Retina (tissue), 1 donor: ENCODE measurements around the gene MARS2.
"Not testable (repeated sequence)": the region's sequence is repeated elsewhere in the genome, so short reads cannot be mapped to it uniquely, and the experiment has no call there.

Experiments used
- DNase-seq: peaks from one replicate; pipeline ENCODE4 v3.0.0-alpha.2; 2016

The MARS2 gene

DNA sequence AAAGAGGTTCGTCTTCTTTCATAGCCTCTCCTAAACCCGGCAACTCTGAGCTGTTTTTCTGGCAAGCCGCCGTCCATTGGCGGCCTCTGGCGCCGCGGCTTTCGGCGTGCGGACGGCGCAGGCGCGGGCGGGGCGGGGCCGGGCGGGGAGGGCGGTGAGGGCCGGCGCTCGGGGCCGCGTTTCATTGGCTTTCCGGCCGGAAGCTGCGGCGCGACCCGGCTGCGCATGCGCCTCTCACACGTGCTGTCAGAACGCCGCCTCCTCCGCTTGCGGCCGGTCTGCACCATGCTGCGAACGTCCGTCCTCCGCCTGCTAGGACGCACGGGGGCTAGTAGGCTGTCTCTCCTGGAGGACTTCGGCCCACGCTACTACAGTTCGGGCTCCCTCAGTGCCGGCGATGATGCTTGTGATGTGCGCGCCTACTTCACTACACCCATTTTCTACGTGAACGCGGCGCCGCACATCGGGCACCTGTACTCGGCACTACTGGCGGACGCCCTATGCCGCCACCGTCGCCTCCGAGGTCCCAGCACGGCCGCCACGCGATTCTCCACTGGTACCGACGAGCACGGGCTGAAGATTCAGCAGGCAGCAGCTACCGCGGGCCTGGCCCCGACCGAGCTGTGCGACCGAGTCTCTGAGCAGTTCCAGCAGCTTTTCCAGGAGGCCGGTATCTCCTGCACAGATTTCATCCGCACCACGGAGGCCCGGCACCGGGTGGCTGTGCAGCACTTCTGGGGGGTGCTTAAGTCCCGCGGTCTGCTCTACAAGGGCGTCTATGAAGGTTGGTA is at the start of gene MARS2:
Gene MARS2 (plus strand): TSS at position 249 of the 791 bp plus-strand sequence. CDS start 37 bp downstream, at position 286.
- peak; percentile 91 for DNase-seq

DNA sequence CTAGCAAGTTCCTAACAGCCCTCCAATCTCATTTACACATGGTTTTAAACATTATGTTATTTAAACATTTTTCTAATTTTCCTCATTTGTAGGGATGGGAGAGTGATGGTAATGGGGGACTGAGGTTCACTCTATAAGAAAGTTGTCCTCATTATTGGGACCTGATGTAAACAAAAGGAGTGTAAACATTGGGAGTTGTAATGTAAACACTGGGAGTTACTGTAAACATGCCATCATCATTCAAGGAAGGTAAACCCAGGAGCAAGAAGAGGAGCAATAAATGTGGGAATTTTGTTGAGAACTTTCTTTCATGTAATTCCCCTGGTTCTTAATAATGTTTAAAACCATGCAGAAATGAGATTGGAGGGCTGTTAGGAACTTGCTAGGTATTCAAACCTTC is 47.6 kb upstream of the MARS2 start:
- DNase-seq: no peak

DNA sequence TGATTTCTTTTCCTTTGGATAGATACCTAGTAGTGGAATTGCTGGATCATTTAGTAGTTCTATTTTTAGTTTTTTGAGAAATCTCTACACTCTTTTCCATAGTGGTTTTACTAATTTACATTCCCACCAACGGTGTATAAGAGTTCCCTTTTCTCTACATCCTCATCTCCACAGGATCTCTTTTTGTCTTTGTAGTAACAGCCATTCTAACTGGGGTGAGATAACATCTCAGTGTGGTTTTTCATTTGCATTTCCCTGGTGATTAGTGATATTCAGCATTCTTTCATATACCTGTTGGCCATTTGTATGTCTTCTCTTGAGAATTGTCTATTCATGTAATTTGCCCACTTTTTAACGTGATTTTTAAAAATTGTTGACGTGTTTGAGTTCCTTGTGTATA is 43.5 kb upstream of the MARS2 start:
- no peak for DNase-seq

DNA sequence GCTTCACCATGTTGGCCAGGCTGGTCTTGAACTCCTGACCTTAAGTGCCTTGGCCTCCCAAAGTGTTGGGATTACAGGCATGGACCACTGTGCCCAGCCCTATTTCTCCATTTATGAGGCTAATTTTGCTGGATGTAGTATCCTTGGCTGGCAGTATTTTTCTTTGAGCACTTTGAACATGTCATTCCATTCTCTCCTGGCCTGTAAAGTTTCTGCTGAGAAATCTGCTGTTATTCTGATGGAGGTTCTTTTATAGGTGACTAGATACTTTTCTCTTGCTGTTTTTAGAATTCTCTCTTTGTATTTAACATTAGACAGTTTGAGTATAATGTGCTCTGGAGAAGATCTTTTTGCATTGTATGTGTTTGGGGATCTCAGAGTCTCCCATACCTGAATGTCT is 38.9 kb upstream of the MARS2 start:
- no peak for DNase-seq

DNA sequence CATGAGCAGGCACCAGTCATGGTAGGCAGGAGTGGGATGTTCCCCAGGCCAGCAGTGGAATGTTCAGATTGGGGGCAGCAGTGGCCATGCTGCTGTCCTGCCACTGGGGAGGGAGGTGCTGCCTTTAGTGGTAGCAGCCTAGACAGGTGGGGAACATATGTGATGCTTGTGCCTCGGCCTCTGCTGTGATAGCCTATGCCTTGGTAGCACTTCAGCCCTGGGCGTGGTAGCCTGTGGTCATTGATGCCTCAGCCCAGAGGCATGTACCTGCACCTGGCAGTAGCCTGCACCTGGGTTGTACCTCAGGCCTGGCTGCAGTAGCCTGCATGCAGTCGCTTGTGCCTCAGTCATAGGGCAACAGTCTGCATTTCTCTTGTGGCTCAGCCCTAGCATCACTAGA is 36.9 kb upstream of the MARS2 start:
- no peak for DNase-seq

DNA sequence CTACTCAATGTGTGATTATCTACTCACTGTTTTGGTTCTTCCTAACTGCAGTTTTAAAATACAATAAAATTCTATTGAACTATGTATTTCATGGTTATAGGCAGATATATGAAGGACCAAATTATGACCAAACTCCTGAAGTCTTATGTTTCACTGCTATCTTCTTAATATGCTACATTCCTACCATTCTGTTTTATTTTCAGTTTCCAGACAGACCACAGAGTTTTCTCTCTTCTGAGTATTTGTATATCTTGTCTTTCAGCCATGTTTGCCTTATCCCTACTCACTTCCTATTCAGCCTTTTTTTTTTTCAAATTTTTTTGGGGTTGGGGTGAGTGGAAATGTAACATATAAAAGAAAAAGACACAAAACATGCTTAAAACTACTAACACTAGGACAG is 36.1 kb upstream of the MARS2 start:
- no peak for DNase-seq

DNA sequence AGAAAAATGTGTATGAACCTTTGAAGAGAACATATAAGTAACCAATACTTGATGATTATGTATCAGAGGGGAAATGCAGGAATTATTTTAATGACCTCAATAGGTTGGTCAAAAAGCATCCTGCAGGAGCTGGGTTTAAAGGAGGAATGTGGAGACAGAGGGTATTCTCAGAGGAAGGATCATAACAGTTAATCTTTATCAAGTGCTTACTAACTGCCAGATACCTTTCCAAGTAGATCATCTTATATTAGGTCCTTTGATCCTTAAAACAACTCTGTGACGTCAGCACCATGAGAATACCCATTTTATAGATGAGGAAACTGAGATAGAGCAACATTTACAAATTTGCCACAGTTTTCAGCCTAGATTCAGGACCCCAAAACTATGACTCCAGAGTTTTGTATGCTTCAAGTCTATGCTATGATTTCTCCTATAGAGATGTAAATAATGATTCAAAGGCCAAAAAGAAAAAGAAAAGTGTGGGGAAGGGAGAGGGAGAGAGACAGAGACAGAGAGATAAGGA is 32.7 kb upstream of the MARS2 start:
- DNase-seq: no peak

DNA sequence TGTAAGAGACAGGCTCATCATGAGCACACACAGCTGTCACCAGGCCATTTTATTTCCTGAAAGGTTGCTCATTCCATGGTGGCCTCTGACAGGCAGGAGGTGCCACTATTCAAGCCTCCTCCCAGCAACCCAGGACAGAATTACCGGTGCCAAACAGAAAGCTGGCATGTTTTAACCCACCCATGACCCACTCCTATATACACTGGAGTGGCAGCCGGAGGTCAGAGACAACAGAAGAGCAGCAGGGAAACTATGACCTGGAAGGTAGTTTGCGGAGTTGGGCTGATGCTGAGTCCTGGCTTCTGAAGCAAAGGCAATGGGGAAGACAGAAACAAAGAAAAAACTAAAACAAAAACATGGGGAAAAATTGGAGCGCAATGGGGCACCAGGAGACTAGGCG is 32.1 kb upstream of the MARS2 start:
- peak; percentile 25 for DNase-seq

DNA sequence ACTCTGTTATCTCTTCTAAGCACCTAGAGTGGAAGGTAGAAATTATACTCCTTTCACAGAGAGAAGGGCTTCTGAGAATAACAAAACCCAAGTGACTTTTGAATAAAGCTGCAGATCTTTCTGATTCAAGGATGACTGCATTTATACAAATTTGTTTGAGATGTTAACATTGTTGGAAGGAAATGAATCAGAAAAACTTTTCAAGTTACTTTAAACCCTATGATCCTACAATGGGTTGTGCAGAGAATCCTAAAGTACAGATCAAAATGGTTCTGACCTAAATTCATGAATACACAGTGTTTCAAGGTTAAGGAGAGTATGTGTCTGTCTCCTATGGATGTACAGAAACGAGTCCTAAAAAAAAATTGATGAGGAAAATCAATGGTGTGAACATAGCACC is 31.6 kb upstream of the MARS2 start:
- DNase-seq: peak; percentile 2

DNA sequence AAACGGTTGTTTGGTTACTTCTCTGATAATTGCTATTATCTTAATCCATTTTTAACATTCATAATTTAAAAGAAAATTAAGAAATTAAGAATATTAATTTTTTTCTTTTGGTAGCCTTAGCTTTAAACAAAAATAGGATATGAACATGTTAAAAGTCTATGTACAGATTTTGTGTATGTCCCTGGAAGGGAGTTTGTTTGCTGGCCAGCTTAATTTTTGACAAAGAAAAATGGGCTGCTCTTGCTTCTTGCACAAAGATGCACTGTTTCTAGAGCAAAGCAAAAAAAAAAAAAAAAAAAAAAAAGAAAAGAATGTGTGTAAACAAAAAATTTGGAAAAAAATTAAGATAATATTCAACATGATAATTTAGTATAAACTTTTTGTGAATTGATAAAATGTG is 31.1 kb upstream of the MARS2 start:
- DNase-seq: no peak

DNA sequence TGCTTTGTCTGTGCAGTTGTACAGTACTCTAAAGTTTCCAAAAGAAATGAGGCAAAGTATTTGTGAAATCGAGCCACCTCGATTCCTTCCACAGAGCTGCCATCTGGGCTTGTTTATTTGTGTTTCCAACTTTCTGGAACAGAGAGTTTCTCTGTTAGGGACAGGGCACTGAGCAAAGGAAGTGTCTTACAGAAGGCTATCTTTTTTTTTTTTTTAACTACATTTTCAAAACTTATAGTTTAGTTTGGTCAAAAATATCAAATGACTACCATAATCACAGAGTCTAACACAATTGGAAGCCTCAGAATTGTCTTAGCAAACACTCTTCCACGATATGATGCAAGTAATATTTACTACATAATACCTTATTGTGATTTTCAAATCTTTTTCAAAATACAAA is 30.6 kb upstream of the MARS2 start:
- peak; percentile 7 for DNase-seq

DNA sequence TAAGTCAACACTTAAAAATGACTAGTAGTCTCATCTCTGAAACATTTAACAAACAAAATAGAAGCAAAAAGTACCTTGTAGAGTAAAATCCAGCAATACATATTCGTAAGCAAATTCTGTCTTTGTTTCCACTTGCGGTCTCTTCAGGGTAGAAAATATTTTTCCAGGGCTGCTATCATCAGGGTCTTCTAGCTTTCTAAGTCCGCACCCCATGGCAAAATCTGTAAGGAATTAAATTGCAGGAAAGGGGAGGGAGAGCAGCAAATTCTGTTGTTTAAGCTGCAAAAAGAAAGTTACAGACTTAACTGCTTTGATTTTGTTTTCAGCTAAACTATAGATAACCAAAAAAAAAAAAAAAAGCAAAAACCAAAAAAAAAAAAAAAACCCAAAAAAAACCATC is 29.9 kb upstream of the MARS2 start, which contains the start of gene RFTN2:
Gene RFTN2 (minus strand): TSS at position 342 of the 400 bp plus-strand sequence. CDS start 129 bp downstream, at position 213.
- no peak for DNase-seq

DNA sequence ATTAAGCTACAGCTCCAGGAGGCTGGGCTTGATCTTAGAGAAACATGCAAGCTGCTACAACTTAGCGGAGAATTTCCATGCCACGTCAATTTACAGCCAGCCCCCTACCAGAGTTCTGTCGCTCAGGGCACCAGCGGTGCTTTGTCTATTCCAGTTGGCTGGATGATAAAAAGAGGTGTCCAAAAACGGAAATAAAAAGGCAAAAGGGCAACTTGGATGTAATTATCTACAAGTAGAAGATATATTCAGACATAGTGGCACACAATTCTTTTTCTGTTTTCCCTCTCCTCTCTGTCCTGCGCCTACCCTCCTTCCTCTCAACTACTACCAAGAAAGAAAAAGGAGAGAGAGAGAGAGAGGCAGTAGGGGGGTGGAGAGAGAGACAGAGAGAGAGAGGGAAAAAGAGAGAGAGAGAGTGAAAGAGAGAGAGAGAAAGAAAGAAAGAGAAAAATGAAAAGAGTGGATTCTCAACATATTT is 29.4 kb upstream of the MARS2 start:
- DNase-seq: peak; percentile 48

DNA sequence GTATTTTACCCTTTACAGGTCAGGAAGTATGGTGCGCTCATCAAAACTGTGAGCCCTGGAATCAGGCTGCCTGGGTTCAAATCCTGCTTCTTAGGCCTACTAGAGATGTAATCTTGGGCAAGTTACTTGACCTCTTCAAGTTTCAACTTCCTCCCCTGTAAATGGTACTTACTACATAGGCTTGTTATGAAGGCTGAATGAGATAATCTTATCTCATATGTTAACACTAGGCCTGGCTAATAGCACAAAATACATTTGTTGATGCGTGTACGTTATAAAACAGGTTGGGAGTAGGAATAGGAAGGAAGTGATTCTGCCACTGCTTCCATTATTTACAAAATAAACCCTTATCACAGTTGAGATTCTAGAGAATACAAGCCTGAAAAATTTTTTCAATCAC is 28.1 kb upstream of the MARS2 start:
- no peak for DNase-seq

DNA sequence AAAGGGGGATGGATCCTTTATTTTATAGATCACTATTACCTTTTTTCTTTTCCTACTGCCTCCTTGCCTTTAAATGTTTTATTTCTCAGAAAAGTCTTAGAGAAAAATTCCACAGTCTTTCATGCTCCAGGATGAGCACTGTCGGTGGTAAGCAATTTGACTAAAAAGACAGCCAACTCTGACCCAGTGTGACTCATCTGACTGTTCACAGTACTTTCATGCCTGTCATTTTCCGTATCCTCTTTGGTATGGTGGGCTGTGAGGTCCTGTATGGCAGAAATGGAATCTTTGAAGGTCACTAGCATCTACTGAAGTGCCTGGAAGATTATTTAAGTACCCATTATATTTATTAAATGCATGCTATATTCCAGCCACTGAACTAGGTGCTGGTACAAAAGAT is 27.7 kb upstream of the MARS2 start:
- no peak for DNase-seq

DNA sequence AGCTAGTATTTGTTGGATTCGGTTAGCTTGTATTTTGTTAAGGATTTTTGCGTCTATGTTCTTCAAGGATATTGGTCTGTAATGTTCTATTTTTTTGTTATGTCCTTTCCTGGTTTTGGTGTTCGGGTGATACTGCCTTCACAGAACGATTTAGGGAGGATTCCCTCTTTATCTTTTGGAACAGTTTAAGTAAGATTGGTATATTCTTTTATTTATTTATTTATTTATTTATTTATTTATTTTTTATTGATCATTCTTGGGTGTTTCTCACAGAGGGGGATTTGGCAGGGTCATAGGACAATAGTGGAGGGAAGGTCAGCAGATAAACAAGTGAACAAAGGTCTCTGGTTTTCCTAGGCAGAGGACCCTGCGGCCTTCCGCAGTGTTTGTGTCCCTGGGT is 10.0 kb upstream of the MARS2 start:
- not testable (repeated sequence) for DNase-seq

DNA sequence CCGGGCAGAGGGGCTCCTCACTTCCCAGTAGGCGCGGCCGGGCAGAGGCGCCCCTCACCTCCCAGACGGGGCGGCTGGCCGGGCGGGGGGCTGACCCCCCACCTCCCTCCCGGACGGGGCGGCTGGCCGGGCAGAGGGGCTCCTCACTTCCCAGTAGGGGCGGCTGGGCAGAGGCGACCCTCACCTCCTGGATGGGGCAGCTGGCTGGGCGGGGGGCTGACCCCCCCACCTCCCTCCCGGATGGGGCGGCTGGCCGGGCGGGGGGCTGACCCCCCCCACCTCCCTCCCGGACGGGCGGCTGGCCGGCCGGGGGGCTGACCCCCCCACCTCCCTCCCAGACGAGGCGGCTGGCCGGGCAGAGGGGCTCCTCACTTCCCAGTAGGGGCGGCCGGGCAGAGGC is 9.2 kb upstream of the MARS2 start:
- not testable (repeated sequence) for DNase-seq

DNA sequence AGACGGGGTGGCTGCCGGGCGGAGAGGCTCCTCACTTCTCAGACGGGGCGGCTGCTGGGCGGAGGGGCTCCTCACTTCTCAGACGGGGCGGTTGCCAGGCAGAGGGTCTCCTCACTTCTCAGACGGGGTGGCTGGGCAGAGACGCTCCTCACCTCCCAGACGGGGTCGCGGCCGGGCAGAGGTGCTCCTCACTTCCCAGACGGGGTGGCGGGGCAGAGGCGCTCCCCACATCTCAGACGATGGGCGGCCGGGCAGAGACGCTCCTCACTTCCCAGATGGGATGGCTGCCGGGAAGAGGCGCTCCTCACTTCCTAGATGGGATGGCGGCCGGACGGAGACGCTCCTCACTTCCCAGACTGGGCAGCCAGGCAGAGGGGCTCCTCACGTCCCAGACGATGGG is 8.6 kb upstream of the MARS2 start:
- not testable (repeated sequence) for DNase-seq

DNA sequence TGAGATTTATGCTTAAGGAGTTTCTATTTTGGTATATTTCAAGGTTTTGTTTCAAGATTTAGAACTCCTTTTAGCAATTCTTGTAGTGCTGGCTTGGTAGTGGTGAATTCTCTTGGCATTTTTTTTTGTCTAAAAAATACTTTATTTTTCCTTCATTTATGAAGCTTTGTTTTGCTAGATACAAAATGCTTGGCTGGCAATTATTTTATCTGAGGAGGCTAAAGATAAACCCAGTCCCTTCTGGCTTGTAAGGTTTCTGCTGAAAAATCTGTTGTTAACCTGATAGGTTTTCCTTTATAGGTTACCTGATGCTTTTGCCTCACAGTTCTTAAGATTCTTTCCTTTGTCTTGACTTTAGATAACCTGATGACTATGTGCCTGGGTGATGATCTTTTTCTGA is 5.4 kb upstream of the MARS2 start:
- not testable (repeated sequence) for DNase-seq

DNA sequence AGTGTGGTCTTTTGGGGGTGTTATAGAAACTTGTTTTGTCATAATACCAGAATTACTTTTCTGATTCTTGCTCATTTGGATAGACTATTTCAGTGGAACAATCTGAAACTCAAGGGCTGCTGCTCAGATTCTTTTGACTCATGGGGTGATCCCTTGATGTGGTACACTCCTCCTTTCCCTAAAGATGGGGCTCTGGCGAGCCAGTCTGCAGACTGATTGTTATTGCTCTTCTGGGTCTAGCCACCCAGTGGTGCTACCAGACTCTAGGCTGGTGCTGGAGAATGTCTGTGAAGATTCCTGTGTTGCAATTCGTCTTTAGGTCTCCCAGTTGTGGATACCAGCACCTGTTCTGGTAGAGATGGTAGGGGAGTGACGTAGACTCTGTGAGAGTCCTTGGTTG is 4.2 kb upstream of the MARS2 start:
- no peak for DNase-seq

DNA sequence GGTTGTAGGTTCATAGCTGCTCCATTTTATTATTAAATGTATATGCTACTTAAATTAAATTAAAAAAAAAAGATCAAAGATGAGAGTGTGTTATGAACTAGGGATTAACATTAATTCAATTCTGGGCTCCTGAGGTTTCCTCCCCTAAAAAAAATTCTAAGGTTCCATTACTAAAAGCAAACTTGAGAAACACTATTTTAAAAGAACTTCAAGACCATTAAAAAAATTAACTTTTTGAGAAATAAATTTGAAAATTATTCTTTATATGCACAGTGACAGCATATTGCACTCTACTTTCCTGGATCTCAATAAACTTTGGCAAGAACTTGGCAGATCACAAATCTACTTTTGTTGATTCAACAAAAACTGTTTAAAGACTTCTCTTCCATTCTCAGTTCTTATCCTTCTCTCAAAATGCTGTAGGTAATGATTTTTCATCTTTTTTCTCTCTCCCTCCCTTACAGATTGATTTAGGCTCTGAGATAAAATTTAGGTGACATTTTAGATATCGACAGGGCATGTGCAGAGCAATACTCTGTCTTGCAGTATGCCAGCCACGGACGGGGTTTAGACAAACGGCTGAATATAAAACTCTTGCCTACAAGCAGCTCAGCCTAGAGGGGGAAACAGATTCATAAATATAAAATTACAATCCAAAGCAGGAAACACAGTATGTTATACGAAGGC is 592 bp upstream of the MARS2 start:
- no peak for DNase-seq

DNA sequence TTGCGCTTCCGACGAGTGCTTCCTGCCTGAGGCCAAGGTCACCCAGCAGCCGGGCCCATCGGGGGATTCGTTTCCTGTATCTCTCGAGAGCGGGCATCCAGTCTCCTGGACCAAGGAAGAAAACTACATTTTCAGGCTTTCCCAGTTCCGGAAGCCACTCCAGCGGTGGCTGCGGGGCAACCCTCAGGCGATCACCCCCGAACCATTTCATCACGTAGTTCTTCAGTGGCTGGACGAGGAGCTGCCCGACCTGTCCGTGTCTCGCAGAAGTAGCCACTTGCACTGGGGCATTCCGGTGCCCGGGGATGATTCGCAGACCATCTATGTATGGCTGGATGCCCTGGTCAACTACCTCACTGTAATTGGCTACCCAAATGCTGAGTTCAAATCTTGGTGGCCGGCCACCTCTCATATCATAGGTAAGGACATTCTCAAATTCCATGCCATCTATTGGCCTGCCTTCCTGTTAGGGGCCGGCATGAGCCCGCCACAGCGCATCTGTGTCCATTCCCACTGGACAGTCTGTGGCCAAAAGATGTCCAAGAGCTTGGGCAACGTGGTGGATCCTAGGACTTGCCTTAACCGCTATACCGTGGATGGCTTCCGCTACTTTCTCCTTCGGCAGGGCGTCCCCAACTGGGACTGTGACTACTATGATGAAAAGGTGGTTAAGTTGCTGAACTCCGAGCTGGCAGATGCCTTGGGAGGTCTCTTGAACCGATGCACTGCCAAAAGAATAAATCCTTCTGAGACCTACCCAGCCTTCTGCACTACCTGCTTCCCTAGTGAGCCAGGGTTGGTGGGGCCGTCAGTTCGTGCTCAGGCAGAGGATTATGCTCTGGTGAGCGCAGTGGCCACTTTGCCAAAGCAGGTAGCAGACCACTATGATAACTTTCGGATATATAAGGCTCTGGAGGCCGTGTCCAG is 1.0 kb downstream of the MARS2 start:
- no peak for DNase-seq

DNA sequence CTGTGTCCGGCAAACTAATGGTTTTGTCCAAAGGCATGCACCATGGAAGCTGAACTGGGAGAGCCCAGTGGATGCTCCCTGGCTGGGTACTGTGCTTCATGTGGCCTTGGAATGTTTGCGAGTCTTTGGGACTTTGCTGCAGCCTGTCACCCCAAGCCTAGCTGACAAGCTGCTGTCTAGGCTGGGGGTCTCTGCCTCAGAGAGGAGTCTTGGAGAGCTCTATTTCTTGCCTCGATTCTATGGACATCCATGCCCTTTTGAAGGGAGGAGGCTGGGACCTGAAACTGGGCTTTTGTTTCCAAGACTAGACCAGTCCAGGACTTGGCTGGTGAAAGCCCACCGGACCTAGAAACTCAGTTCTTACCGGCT is 1.7 kb downstream of the MARS2 start:
- peak; percentile 5 for DNase-seq
